CD4-positive, alpha-beta T cell (primary cell): Measurements from ENCODE around the gene TBC1D9B. TPM values are rescaled to one million over a fixed set of nuclear protein-coding genes. Genes with fewer than 3 reads are reported as not detected.

Source experiments
- ATAC-seq: fragments of 200-7000 bp; cut with Tn5 transposase; one replicate; pipeline ENCODE4 v1.10.0; 2022; ENCODE audit warnings: mild to moderate bottlenecking; ENCODE audit not compliant: poor library complexity
- CTCF ChIA-PET: fragments of 350-600 bp; sonication (Branson Sonifier 250); formaldehyde crosslinking; loops from one replicate; lab custom pipeline; 2021; ENCODE audit warnings: antibody characterized with exemption, inconsistent platforms; lab: Charles Lee
- POLR2A ChIA-PET: fragments of 350-600 bp; sonication (Branson Sonifier 250); formaldehyde crosslinking; loops from one replicate; lab custom pipeline; 2021; ENCODE audit warnings: antibody characterized with exemption, inconsistent platforms; lab: Charles Lee
- DNase-seq, 14 experiments: peaks; one replicate each; pipeline ENCODE4 v3.0.0-alpha.2; 2013 to 2020; ENCODE audit warnings: mixed read lengths in 2 of 14
- H3K27ac ChIP-seq, 2 donors: one replicate each; pipeline versions ENCODE4 v1.5.1 to v1.7.0; 2013; ENCODE audit warnings: low read length in 2 of 2, low read depth in 1 of 2, mild to moderate bottlenecking in 1 of 2
- H3K27me3 ChIP-seq, 2 experiments: 1 replicate in 1 of 2; 2 replicates in 1 of 2; pipeline versions ENCODE4 v1.6.1 to v1.7.0; 2013; ENCODE audit warnings: low read length in 2 of 2, control low read depth in 1 of 2, mild to moderate bottlenecking in 1 of 2, moderate library complexity in 1 of 2; ENCODE audit not compliant: insufficient read depth in 2 of 2, control insufficient read depth in 1 of 2
- H3K36me3 ChIP-seq: one replicate; pipeline ENCODE4 v1.6.1; 2013; ENCODE audit warnings: low read length, control low read depth; ENCODE audit not compliant: insufficient read depth
- H3K4me1 ChIP-seq: one replicate; pipeline ENCODE4 v1.6.1; 2013; ENCODE audit warnings: low read length, control low read depth; ENCODE audit not compliant: insufficient read depth
- H3K4me3 ChIP-seq: one replicate; pipeline ENCODE4 v1.5.1; 2013; ENCODE audit warnings: mild to moderate bottlenecking, low read length, moderate library complexity
- H3K9me3 ChIP-seq, 2 experiments: 1 replicate in 1 of 2; 2 replicates in 1 of 2; pipeline versions ENCODE4 v1.6.1 to v1.7.0; 2013; ENCODE audit warnings: low read length in 2 of 2, mild to moderate bottlenecking in 2 of 2, control low read depth in 1 of 2, moderate library complexity in 1 of 2; ENCODE audit not compliant: control insufficient read depth in 1 of 2, insufficient read depth in 1 of 2
- H3K27ac Mint-ChIP-seq: one replicate; pipeline ENCODE4 v1.8.0; 2020; ENCODE audit warnings: mixed read lengths
- H3K27me3 Mint-ChIP-seq: one replicate; pipeline ENCODE4 v1.8.0; 2021; ENCODE audit warnings: mixed read lengths
- H3K36me3 Mint-ChIP-seq: one replicate; pipeline ENCODE4 v1.8.0; 2021; ENCODE audit warnings: low read depth, mixed read lengths
- H3K4me1 Mint-ChIP-seq: one replicate; pipeline ENCODE4 v1.8.0; 2021; ENCODE audit warnings: low read depth, mixed read lengths
- H3K4me3 Mint-ChIP-seq: one replicate; pipeline ENCODE4 v1.8.0; 2020; ENCODE audit warnings: mild to moderate bottlenecking, mixed read lengths
- H3K9me3 Mint-ChIP-seq: one replicate; pipeline ENCODE4 v1.8.0; 2020; ENCODE audit warnings: mixed read lengths
- CTCF ChIP-seq: fragments of 200-600 bp; IDR thresholded peaks from one replicate; pipeline ENCODE4 v1.8.0; 2022; ENCODE audit warnings: antibody characterized with exemption, mild to moderate bottlenecking
- intact Hi-C, 2 experiments: fragments of 100-400 bp; cut with DNase I in 1 of 2; cut with micrococcal nuclease in 1 of 2; formaldehyde crosslinking; loops; one replicate each; pipeline versions ENCODE4 v1.15.1 to v1.9.0; 2023 to 2025; cut with DNase I, micrococcal nuclease
- total RNA-seq, 174 experiments: library from RNA in 2 of 174; stranded (reverse) in 2 of 174; gene quantifications; one replicate each; pipeline ENCODE4 v1.2.3 and lab custom pipeline; 2021 to 2026

Gene TBC1D9B
- total RNA-seq, 2 experiments from 2014 or later, result 67.5 to 71.8 TPM

DNA sequence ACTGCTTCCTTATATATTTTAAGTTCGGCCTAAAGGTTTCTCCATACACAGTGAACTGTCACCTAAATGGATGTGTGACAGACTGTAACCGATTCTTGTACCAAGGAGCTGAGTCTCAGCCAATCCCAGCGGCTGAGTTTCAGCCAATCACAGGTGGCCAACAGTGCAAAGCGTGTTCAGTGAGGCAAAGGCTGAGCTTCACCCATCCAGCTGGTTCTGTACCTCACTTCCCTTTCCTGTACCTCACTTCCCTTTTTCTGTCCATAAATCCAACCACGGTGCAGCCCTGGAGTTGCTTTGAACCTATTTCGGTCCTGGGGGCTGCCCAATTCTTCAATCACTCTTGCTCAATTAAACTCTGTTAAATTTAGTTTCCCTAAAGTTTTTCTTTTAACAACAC, 15.7 kb upstream of the TBC1D9B start:
- ChIA-PET POLR2A (no interaction called here), CTCF (interaction anchor here (1.2 kb wide), 1 partner anchor 160 kb away, joined by 3 read pairs; no protein-coding TSS in a partner anchor)
- ATAC-seq, result no peak
- intact Hi-C loops, result no loop called here
- H3K4me1 ChIP-seq, result no peaks in the 10 kb centered on the region
- no peak overlapping the region for H3K4me3 Mint-ChIP-seq
- no peak for TF ChIP-seq CTCF
- no peaks in the 10 kb centered on the region for H3K27me3 ChIP-seq
- no peaks in the 10 kb centered on the region for H3K9me3 Mint-ChIP-seq
- H3K27me3 Mint-ChIP-seq, result no peaks in the 10 kb centered on the region
- H3K27ac ChIP-seq, result no peak overlapping the region
- peak in 3 of 14 experiments; percentile 5 to 49 (median 34) for DNase-seq
- no peaks in the 10 kb centered on the region for H3K9me3 ChIP-seq
- no peaks in the 10 kb centered on the region for H3K4me1 Mint-ChIP-seq
- no peak overlapping the region for H3K27ac Mint-ChIP-seq
- no peak overlapping the region for H3K4me3 ChIP-seq
- no peaks in the 10 kb centered on the region for H3K36me3 Mint-ChIP-seq
- no peaks in the 10 kb centered on the region for H3K36me3 ChIP-seq

DNA sequence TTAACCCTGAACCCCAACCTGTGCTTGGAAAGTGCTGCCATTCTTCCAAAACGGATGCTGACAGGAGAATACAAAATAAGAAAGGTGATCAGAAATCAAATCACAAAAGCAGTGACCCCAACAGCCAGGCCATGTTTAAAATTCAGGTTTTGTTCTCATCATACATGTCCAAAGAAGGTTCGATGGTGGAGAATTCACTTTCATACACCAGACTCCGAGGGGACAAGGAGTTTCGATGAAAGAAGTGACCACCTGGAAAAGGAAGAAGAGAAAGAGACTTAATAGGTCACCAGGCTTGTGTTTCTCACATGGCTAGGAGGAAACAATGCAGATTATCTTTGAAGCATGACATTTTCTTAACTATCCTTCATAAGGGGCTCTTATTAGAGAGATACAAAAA, 12.5 kb upstream of the TBC1D9B start:
- no peak for TF ChIP-seq CTCF
- no peaks in the 10 kb centered on the region for H3K27me3 ChIP-seq
- DNase-seq (no peak), ATAC-seq (no peak)
- intact Hi-C loops, result no loop called here
- ChIA-PET POLR2A (no interaction called here), CTCF (no interaction called here)
- no peak overlapping the region for H3K4me3 ChIP-seq
- no peak overlapping the region for H3K4me3 Mint-ChIP-seq
- peaks cover 6% of the 10 kb centered on the region for H3K27me3 Mint-ChIP-seq
- no peaks in the 10 kb centered on the region for H3K9me3 ChIP-seq
- H3K27ac ChIP-seq, result no peak overlapping the region
- H3K27ac Mint-ChIP-seq, result no peak overlapping the region
- no peaks in the 10 kb centered on the region for H3K36me3 ChIP-seq
- H3K4me1 ChIP-seq, result no peaks in the 10 kb centered on the region
- H3K4me1 Mint-ChIP-seq, result no peaks in the 10 kb centered on the region
- no peaks in the 10 kb centered on the region for H3K36me3 Mint-ChIP-seq
- no peaks in the 10 kb centered on the region for H3K9me3 Mint-ChIP-seq

- H3K36me3 ChIP-seq, result no peaks in the 10 kb centered on the region
- ATAC-seq, result peak; percentile 14
- Mint-ChIP-seq H3K36me3 (no peaks in the 10 kb centered on the region), H3K27ac (no peak overlapping the region), H3K27me3 (peaks cover 6% of the 10 kb centered on the region), H3K9me3 (no peaks in the 10 kb centered on the region), H3K4me3 (no peak overlapping the region), H3K4me1 (no peaks in the 10 kb centered on the region)
- H3K27me3 ChIP-seq, result no peaks in the 10 kb centered on the region
- no peak for TF ChIP-seq CTCF
- no peaks in the 10 kb centered on the region for H3K9me3 ChIP-seq
- no peaks in the 10 kb centered on the region for H3K4me1 ChIP-seq
- H3K27ac ChIP-seq, result no peak overlapping the region
- no peak overlapping the region for H3K4me3 ChIP-seq
- CTCF ChIA-PET, result no interaction called here
- intact Hi-C loops, result no loop called here
- POLR2A ChIA-PET, result no interaction called here
- DNase-seq, result no peak
These were observed 11.9 kb upstream of the TBC1D9B start for GRCh38 chr5:179919487-179920060.
